ENCODE data around the gene ADARB2.

The ADARB2 gene

GRCh38 chr10:1203216-1203615, 534.1 kb downstream of the ADARB2 start:
- no peak for DNase-seq (ENCODE audit: low read depth)

- no peak for DNase-seq (ENCODE audit: low read depth)
These were observed 535.0 kb downstream of the ADARB2 start for GRCh38 chr10:1202343-1202742.

- no peak for DNase-seq (ENCODE audit: low read depth)
These were observed 536.2 kb downstream of the ADARB2 start for GRCh38 chr10:1200866-1201807.

- DNase-seq (ENCODE audit: low read depth): no peak
These were observed 537.2 kb downstream of the ADARB2 start for GRCh38 chr10:1199897-1200721.

- DNase-seq (ENCODE audit: low read depth): no peak
These were observed 538.0 kb downstream of the ADARB2 start for GRCh38 chr10:1199345-1199673.

GRCh38 chr10:1198453-1199344, 538.6 kb downstream of the ADARB2 start:
- no peak for DNase-seq (ENCODE audit: low read depth)

- no peak for DNase-seq (ENCODE audit: low read depth)
These were observed 539.9 kb downstream of the ADARB2 start for GRCh38 chr10:1197384-1197783.

GRCh38 chr10:1196656-1197055, 540.7 kb downstream of the ADARB2 start:
- no peak for DNase-seq (ENCODE audit: low read depth)

GRCh38 chr10:1195828-1196227, 541.5 kb downstream of the ADARB2 start:
- DNase-seq (ENCODE audit: low read depth): no peak

GRCh38 chr10:1194161-1194560, 543.2 kb downstream of the ADARB2 start:
- DNase-seq (ENCODE audit: low read depth): no peak

- DNase-seq (ENCODE audit: low read depth): no peak
These were observed 543.8 kb downstream of the ADARB2 start for GRCh38 chr10:1193561-1193960.

- DNase-seq (ENCODE audit: low read depth): no peak
These were observed 545.6 kb downstream of the ADARB2 start for GRCh38 chr10:1191752-1192151.

GRCh38 chr10:1190791-1191490, 546.4 kb downstream of the ADARB2 start:
- no peak for DNase-seq (ENCODE audit: low read depth)

GRCh38 chr10:1190052-1190395, 547.3 kb downstream of the ADARB2 start:
- no peak for DNase-seq (ENCODE audit: low read depth)

GRCh38 chr10:1189166-1190051, 547.9 kb downstream of the ADARB2 start:
- no peak for DNase-seq (ENCODE audit: low read depth)

GRCh38 chr10:1188558-1189135, 548.7 kb downstream of the ADARB2 start:
- no peak for DNase-seq (ENCODE audit: low read depth)

- no peak for DNase-seq (ENCODE audit: low read depth)
These were observed 549.3 kb downstream of the ADARB2 start for GRCh38 chr10:1187855-1188557.

GRCh38 chr10:1187151-1187854, 550.0 kb downstream of the ADARB2 start:
- DNase-seq (ENCODE audit: low read depth): no peak

GRCh38 chr10:1186683-1186990, 550.7 kb downstream of the ADARB2 start:
- DNase-seq (ENCODE audit: low read depth): no peak

Data from activated T-helper 9 cell treated with anti-CD3 and anti-CD28 coated beads, Interleukin-2, amount 50 U/mL, for 16 hours (primary cell).